AG10803 (cell line): ENCODE results near the gene SIM1.
A peak's percentile ranks its signal among the peaks of the same experiment; 100 is the strongest.

Source experiments
- DNase-seq: peaks from one replicate; pipeline ENCODE4 v3.0.0; 2010; ENCODE audit warnings: low read depth
- H3K4me3 ChIP-seq: 2 replicates; pipeline ENCODE4 v1.5.1; 2011; ENCODE audit warnings: mild to moderate bottlenecking, low read length, control low read depth
- CTCF ChIP-seq: conservative IDR thresholded peaks from 2 replicates; pipeline ENCODE4 v1.5.1; 2011; ENCODE audit warnings: mild to moderate bottlenecking, low read length, control low read depth, inconsistent platforms

The SIM1 gene

GRCh38 chr6:100433726-100434435, 30.8 kb downstream of the SIM1 start:
- no peak for DNase-seq
- H3K4me3 ChIP-seq = no peak overlapping the region
- TF ChIP-seq CTCF = no peak

- no peak for TF ChIP-seq CTCF
- no peak overlapping the region for H3K4me3 ChIP-seq
Measured at GRCh38 chr6:100432136-100432535, 32.6 kb downstream of the SIM1 start.

GRCh38 chr6:100430962-100431361, 33.8 kb downstream of the SIM1 start:
- no peak for TF ChIP-seq CTCF
- H3K4me3 ChIP-seq = no peak overlapping the region
- DNase-seq = no peak

More at GRCh38 chr6:100432136-100432535, 32.6 kb downstream of the SIM1 start:
- no peak for DNase-seq

- H3K4me3 ChIP-seq = no peak overlapping the region
- TF ChIP-seq CTCF = no peak
- peak; percentile 13 for DNase-seq
Measured at GRCh38 chr6:100427452-100427851, 37.3 kb downstream of the SIM1 start.

- H3K4me3 ChIP-seq = no peak overlapping the region
- no peak for TF ChIP-seq CTCF
- DNase-seq = peak; percentile 17
Measured at GRCh38 chr6:100426744-100427338, 37.9 kb downstream of the SIM1 start.

- no peak overlapping the region for H3K4me3 ChIP-seq
- no peak for TF ChIP-seq CTCF
- peak; percentile 42 for DNase-seq
Measured at GRCh38 chr6:100426241-100426640, 38.5 kb downstream of the SIM1 start.

- H3K4me3 ChIP-seq = no peak overlapping the region
- no peak for DNase-seq
- TF ChIP-seq CTCF = no peak
Measured at GRCh38 chr6:100420711-100421110, 44.0 kb downstream of the SIM1 start.
